Measurements from ENCODE around the gene SNAPC2.

The SNAPC2 gene

DNA sequence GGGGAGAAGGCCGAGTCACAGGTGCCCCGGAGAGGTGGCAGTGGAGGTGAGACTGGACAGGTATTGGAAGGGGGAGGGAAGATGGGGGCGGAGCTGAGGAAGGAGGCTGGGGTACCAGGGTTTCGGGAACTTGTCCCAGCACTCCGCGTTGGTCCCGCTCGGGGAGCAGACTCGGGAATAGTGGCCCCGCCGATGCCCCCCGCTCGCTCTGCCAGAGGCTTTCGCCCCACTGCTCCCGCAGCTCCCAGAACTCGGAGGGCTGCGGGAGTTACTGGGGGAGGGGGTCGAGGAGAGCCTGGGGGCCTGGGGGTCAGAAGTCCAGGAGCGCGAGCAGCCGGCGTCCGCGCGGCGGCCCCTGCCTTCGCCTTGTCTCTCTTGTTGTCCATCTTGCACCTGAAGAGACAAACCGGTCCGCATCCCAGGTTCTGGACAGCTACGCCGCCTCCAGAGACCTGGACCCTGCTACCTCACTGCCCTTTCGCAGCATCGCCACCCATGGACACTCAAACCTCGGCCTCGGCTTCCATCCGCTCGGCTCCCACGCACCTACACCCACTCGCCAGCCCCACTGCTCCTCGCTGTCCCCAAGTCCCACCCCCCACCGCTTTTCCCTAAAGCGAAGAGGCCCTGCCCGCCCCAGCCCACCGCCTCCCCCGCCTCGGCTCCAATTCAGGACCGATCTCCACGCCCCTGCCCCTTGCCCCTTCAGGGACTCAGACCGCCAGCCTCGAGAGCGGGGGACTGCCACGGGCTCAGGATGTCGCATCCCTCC is 46.6 kb upstream of the SNAPC2 start:
- H3K9me3 ChIP-seq: no peaks in the 10 kb centered on the region
- peaks cover 30 to 36% of the 10 kb centered on the region in 2 experiments for H3K4me1 ChIP-seq (ENCODE audit: control insufficient read depth in 1 of 2, insufficient read depth in 1 of 2, low read depth in 1 of 2, low read length in 1 of 2)
- H3K27me3 ChIP-seq: peaks cover 85% of the 10 kb centered on the region
- H3K27ac ChIP-seq: no peak overlapping the region
- TF ChIP-seq, protein P1, sequence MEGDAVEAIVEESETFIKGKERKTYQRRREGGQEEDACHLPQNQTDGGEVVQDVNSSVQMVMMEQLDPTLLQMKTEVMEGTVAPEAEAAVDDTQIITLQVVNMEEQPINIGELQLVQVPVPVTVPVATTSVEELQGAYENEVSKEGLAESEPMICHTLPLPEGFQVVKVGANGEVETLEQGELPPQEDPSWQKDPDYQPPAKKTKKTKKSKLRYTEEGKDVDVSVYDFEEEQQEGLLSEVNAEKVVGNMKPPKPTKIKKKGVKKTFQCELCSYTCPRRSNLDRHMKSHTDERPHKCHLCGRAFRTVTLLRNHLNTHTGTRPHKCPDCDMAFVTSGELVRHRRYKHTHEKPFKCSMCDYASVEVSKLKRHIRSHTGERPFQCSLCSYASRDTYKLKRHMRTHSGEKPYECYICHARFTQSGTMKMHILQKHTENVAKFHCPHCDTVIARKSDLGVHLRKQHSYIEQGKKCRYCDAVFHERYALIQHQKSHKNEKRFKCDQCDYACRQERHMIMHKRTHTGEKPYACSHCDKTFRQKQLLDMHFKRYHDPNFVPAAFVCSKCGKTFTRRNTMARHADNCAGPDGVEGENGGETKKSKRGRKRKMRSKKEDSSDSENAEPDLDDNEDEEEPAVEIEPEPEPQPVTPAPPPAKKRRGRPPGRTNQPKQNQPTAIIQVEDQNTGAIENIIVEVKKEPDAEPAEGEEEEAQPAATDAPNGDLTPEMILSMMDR (IDR thresholded peaks at IDR 0.05): no peak
- H3K4me3 ChIP-seq (ENCODE audit: low read depth in 1 of 2, low read length in 1 of 2): no peak overlapping the region
- H3K36me3 ChIP-seq: no peaks in the 10 kb centered on the region

DNA sequence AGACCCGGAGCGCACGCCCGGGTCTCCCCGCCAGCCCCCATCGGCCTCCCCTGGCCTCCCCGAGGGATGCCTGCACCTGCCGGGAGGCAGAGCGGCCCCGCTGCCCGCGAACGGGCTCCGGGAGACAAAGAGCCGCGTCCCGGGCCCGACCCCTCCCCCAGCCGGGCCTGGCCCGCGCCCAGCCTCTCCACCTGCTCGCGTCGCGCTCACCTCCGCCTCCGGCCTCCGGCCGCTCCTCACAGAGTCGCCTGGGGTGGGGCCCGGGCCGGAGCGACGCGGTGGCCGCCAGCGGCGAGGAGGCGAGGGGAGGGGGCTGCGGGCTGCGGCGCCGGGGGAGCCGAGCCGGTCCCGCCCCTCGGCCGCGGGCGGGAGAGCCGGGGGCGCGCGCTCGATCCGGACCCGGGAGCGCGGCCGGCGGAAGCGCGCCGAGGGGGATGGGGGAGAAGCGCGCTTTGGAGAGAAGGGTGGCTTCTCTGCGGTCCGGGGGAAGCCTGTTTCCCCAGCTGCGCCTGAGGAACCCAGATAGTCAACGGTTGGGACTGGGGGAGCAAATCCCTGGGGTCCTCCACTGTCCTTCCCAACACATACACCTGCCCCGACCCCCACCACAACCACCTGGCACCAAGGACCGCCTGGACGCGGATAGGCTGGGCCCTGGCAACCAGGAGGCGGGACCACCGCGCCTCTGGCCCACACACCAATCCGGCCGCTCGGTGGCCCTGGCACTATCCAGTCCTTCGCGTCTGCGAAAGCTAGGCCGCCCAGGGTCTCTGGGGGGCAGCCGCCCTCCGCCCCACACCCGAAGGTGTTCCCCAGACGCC is 45.9 kb upstream of the SNAPC2 start, which contains the start of gene PRR36:
TSS of gene PRR36 (minus strand) at position 315 of the 821 bp plus-strand sequence. CDS start 701 bp downstream, outside the sequence.
- Histone ChIP-seq H3K27me3 (peaks cover 77% of the 10 kb centered on the region), H3K4me1 (ENCODE audit: control insufficient read depth in 1 of 2, insufficient read depth in 1 of 2, low read depth in 1 of 2, low read length in 1 of 2) (peaks cover 22 to 28% of the 10 kb centered on the region in 2 experiments), H3K9me3 (no peaks in the 10 kb centered on the region), H3K36me3 (no peaks in the 10 kb centered on the region), H3K27ac (no peak within 1 kb of the TSS), H3K4me3 (ENCODE audit: low read depth in 1 of 2, low read length in 1 of 2) (no peak within 1 kb of the TSS)
- TF ChIP-seq, protein P1 (IDR thresholded peaks at IDR 0.05): no peak

DNA sequence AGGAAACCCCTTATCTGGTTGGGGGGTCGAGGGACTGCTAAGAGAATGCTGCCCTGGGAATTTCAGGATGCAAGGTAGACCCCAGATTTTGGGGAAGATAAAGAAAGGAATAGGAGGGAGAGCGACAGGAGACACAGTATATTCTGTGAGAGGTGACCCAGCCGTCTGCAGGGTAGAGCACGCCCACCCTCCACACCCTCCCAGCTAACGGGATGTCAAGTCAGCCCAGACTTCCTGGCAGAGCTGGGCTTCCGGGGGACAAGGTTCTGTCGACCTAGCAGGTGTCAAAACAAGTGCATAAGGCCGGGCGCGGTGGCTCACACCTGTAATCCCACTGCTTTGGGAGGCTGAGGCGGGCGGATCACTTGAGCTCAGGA is 45.3 kb upstream of the SNAPC2 start:
- peaks cover 71% of the 10 kb centered on the region for H3K27me3 ChIP-seq
- peaks cover 18 to 22% of the 10 kb centered on the region in 2 experiments for H3K4me1 ChIP-seq (ENCODE audit: control insufficient read depth in 1 of 2, insufficient read depth in 1 of 2, low read depth in 1 of 2, low read length in 1 of 2)
- TF ChIP-seq, protein P1 (IDR thresholded peaks at IDR 0.05): no peak
- no peaks in the 10 kb centered on the region for H3K9me3 ChIP-seq
- no peak overlapping the region for H3K4me3 ChIP-seq (ENCODE audit: low read depth in 1 of 2, low read length in 1 of 2)
- H3K36me3 ChIP-seq: no peaks in the 10 kb centered on the region
- H3K27ac ChIP-seq: no peak overlapping the region

DNA sequence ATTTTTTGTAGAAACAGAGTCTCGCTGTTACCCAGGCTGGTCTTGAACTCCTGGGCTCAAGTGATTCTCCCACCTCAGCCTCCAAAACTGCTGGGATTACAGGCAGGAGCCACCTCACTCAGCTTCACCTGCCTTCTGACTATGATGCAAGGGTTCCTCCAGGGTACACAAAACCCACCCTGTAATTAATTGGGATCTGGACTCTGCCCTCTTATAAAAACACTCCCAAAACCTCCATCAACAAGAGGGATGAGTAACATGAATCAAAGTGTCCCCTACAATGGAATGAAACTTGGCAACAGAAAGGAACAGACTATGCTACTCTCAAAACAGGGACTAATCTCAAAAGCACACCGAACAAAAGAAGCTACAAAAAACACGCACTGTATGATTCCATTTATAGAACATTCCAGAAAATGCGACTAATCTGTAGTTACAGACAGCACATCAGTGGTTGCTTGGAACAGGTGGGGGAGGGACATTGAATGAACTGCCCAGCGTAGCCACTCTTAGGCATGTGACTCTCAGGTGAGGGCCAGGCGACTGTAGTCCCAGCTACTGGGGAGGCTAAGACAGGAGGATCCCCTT is 42.8 kb upstream of the SNAPC2 start:
- Histone ChIP-seq H3K9me3 (no peaks in the 10 kb centered on the region), H3K27me3 (peaks cover 64% of the 10 kb centered on the region), H3K36me3 (no peaks in the 10 kb centered on the region), H3K4me3 (ENCODE audit: low read depth in 1 of 2, low read length in 1 of 2) (no peak overlapping the region), H3K27ac (no peak overlapping the region), H3K4me1 (ENCODE audit: control insufficient read depth in 1 of 2, insufficient read depth in 1 of 2, low read depth in 1 of 2, low read length in 1 of 2) (peaks cover 1 to 2% of the 10 kb centered on the region in 2 experiments)
- TF ChIP-seq, protein P1 (IDR thresholded peaks at IDR 0.05): no peak

DNA sequence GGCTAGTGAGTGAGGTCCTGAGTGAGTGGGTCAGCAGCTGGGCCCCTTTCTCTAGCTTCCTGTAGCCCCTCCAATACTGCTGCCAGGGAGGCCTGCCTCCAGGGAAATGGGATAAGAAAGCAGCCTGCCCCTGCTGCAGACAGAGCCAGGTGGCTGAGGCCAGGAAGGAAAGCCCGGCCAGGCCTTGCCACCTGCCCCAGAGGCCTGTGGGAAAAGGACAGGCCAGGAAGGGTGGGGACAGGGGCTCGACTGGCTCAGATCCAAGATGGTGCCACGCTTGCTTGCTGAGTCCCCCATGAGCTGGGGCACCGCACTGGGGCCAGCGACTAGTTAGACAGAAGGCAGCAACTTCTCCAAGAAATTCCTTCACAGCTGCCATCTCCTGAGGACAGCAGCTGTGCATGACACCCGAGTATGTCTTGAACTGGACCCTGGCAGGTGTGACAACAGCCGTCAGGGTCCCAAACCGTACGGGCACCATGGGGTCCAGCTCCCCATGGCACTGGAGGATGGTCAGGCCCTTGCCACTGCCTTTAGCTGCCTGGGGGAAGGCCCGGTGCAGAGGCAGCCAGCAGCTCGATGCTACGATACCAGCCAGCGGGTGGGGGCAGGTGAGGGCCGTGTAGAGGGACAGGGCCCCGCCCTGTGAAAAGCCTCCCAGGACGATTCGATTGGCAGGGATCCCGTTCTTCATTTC is 40.9 kb upstream of the SNAPC2 start:
- Histone ChIP-seq H3K9me3 (no peaks in the 10 kb centered on the region), H3K4me1 (ENCODE audit: control insufficient read depth in 1 of 2, insufficient read depth in 1 of 2, low read depth in 1 of 2, low read length in 1 of 2) (no peaks in the 10 kb centered on the region), H3K27ac (no peak overlapping the region), H3K27me3 (peaks cover 45% of the 10 kb centered on the region), H3K36me3 (no peaks in the 10 kb centered on the region), H3K4me3 (ENCODE audit: low read depth in 1 of 2, low read length in 1 of 2) (no peak overlapping the region)
- TF ChIP-seq, protein P1 (IDR thresholded peaks at IDR 0.05): no peak
